A549 (cell line): ENCODE data around the gene RRH. TPM values are rescaled to one million over a fixed set of nuclear protein-coding genes. Genes with fewer than 3 reads are reported as not detected.
"Not testable (repeated sequence)": the region's sequence is repeated elsewhere in the genome, so short reads cannot be mapped to it uniquely, and the experiment has no call there.

Experiments
- ATAC-seq, 2 experiments: fragments of 200-7000 bp in 1 of 2; fragments of >200 bp in 1 of 2; cut with Nextera tagmentation in 1 of 2; cut with Tn5 transposase in 1 of 2; 3 replicates each; pipeline versions ENCODE4 v1.8.0 to v1.9.1; 2018 to 2020; ENCODE audit warnings: mild to moderate bottlenecking in 1 of 2, moderate library complexity in 1 of 2
- CTCF ChIA-PET: fragments of 300-600 bp; sonication (Branson Sonifier 250); formaldehyde crosslinking; extraction: SDS; loops from one replicate; lab custom pipeline; 2021; ENCODE audit warnings: antibody characterized with exemption, inconsistent platforms; lab: Yijun Ruan, JAX
- POLR2A ChIA-PET: fragments of 350-600 bp; formaldehyde crosslinking; extraction: SDS; loops from one replicate; lab custom pipeline; 2021; ENCODE audit warnings: antibody characterized with exemption, inconsistent platforms; lab: Yijun Ruan, JAX
- DNase-seq, 2 experiments: peaks; one replicate each; pipeline versions ENCODE4 v3.0.0 to v3.0.0-alpha.2; 2011 to 2016; ENCODE audit warnings: low read depth in 1 of 2, low spot score in 1 of 2
- FAIRE-seq: peaks from 2 replicates; lab custom pipeline; 2011; peaks lifted over from hg19 to GRCh38; lab: Jason Lieb, UNC
- H3K27ac ChIP-seq, 2 experiments: fragments of >200 bp; sonication (Bioruptor Twin); formaldehyde crosslinking; 3 replicates each; pipeline ENCODE4 v1.5.1; 2016 to 2017
- H3K4me1 ChIP-seq: fragments of >200 bp; sonication (Bioruptor Twin); formaldehyde crosslinking; 3 replicates; pipeline ENCODE4 v1.6.1; 2016
- H3K4me2 ChIP-seq: fragments of >200 bp; sonication (Bioruptor Twin); formaldehyde crosslinking; 3 replicates; pipeline ENCODE4 v1.6.1; 2016
- H3K4me3 ChIP-seq: fragments of >200 bp; sonication (Bioruptor Twin); formaldehyde crosslinking; 3 replicates; pipeline ENCODE4 v1.5.1; 2016
- H3K9me3 ChIP-seq: fragments of >200 bp; sonication (Bioruptor Twin); formaldehyde crosslinking; 3 replicates; pipeline ENCODE4 v1.6.1; 2016
- CBX8 ChIP-seq: fragments of 200-600 bp; sonication (generic); IDR thresholded peaks from 2 replicates; pipeline ENCODE4 v1.6.1; 2016
- CHD2 ChIP-seq: fragments of 150-350 bp; IDR thresholded peaks from 2 replicates; pipeline ENCODE4 v1.6.1; 2014; ENCODE audit warnings: low read length; ENCODE audit not compliant: partially characterized antibody
- E2F6 ChIP-seq: IDR thresholded peaks from 2 replicates; pipeline ENCODE4 v1.6.1; 2012; ENCODE audit warnings: low read depth, borderline replicate concordance
- EHF ChIP-seq: fragments of 250-450 bp; sonication (Bioruptor Pico); IDR thresholded peaks from 2 replicates; pipeline ENCODE4 v1.5.0; 2020; ENCODE audit warnings: mild to moderate bottlenecking
- ELK1 ChIP-seq: fragments of 150-350 bp; IDR thresholded peaks from 2 replicates; pipeline ENCODE4 v1.6.1; 2014; ENCODE audit warnings: low read depth, mild to moderate bottlenecking, low read length
- EP300 ChIP-seq, 2 experiments: fragments of >200 bp; sonication (Bioruptor Twin); formaldehyde crosslinking; IDR thresholded peaks; 2 replicates in 1 of 2; 3 replicates in 1 of 2; pipeline ENCODE4 v1.6.1; 2016 to 2017
- FOSB ChIP-seq: fragments of 250-450 bp; sonication (Bioruptor Pico); IDR thresholded peaks from 2 replicates; pipeline ENCODE4 v1.5.0; 2020; ENCODE audit warnings: mild to moderate bottlenecking, moderate library complexity
- FOSL2 ChIP-seq, 2 experiments: fragments of 450-650 bp in 1 of 2; fragments of >200 bp in 1 of 2; sonication (Bioruptor Twin) in 1 of 2; formaldehyde crosslinking; IDR thresholded peaks; 2 replicates each; pipeline versions ENCODE4 v1.5.0 to v1.6.1; 2016 to 2020; ENCODE audit warnings: mild to moderate bottlenecking in 1 of 2, moderate library complexity in 1 of 2
- GATA3 ChIP-seq: IDR thresholded peaks from 2 replicates; pipeline ENCODE4 v1.6.1; 2012; ENCODE audit warnings: borderline replicate concordance
- HDAC2 ChIP-seq: fragments of 200-600 bp; sonication (generic); IDR thresholded peaks from 2 replicates; pipeline ENCODE4 v1.6.1; 2016
- HMGXB4 ChIP-seq: fragments of 250-450 bp; sonication (Bioruptor Pico); IDR thresholded peaks from 2 replicates; pipeline ENCODE4 v1.5.0; 2021; ENCODE audit warnings: mild to moderate bottlenecking, moderate library complexity, borderline replicate concordance
- JUN ChIP-seq, 2 experiments: fragments of >200 bp; sonication (Bioruptor Twin); formaldehyde crosslinking; IDR thresholded peaks; 2 replicates in 1 of 2; 3 replicates in 1 of 2; pipeline ENCODE4 v1.6.1; 2016 to 2017
- KDM5A ChIP-seq: fragments of 200-600 bp; sonication (generic); IDR thresholded peaks from 2 replicates; pipeline ENCODE4 v1.6.1; 2016; ENCODE audit warnings: antibody characterized with exemption, mild to moderate bottlenecking
- MAX ChIP-seq: IDR thresholded peaks from 2 replicates; pipeline ENCODE4 v1.6.1; 2012
- MAZ ChIP-seq: fragments of 150-350 bp; IDR thresholded peaks from 2 replicates; pipeline ENCODE4 v1.6.1; 2014; ENCODE audit warnings: antibody characterized with exemption, low read depth, low read length, borderline replicate concordance
- NFE2L2 ChIP-seq: fragments of 150-350 bp; conservative IDR thresholded peaks from 2 replicates; pipeline ENCODE4 v1.6.1; 2014; ENCODE audit warnings: low read length
- RARB ChIP-seq: fragments of 250-450 bp; sonication (Bioruptor Pico); IDR thresholded peaks from 2 replicates; pipeline ENCODE4 v1.8.0; 2021; ENCODE audit warnings: mild to moderate bottlenecking, moderate library complexity
- REST ChIP-seq: fragments of 200-600 bp; sonication (generic); IDR thresholded peaks from 2 replicates; pipeline ENCODE4 v1.6.1; 2016; ENCODE audit warnings: antibody characterized with exemption, mild to moderate bottlenecking, moderate library complexity
- SMC3 ChIP-seq: fragments of >200 bp; sonication (Bioruptor Twin); formaldehyde crosslinking; IDR thresholded peaks from 3 replicates; pipeline ENCODE4 v1.6.1; 2018; ENCODE audit warnings: inconsistent platforms
- TP53 ChIP-seq: fragments of 250-450 bp; sonication (Bioruptor Pico); IDR thresholded peaks from 2 replicates; pipeline ENCODE4 v1.5.0; 2021; ENCODE audit warnings: mild to moderate bottlenecking, moderate library complexity
- USF2 ChIP-seq: fragments of 450-650 bp; IDR thresholded peaks from 2 replicates; pipeline ENCODE4 v1.6.1; 2014; ENCODE audit warnings: antibody characterized with exemption
- ZC3H11A ChIP-seq: fragments of 450-650 bp; IDR thresholded peaks from 2 replicates; pipeline ENCODE4 v1.6.1; 2014; ENCODE audit warnings: antibody characterized with exemption, mild to moderate bottlenecking
- ZSCAN20 ChIP-seq: fragments of 250-450 bp; sonication (Bioruptor Pico); IDR thresholded peaks from 2 replicates; pipeline ENCODE4 v1.8.0; 2022; ENCODE audit warnings: mild to moderate bottlenecking, moderate library complexity
- WGBS: methylation state at CpG from one replicate; pipeline ENCODE4 v1.1.6; 2017; ENCODE audit errors: missing lambda C conversion rate; 5-methylcytosine and 5-hydroxymethylcytosine counted together
- polyA minus RNA-seq: library from RNA; depleted of rRNA, polyadenylated mRNA; stranded (reverse); fragments of >200 nt; gene quantifications from 2 replicates; pipeline ENCODE4 v1.2.3, GENCODE V29; 2011; rRNA and poly(A)+ RNA removed
- polyA plus RNA-seq, 4 experiments: library from polyadenylated mRNA; depleted of rRNA in 3 of 4; stranded (reverse); fragments of >200 nt; fragmentation: RNase III in 1 of 4; extraction: RNeasy Plus Mini Kit Qiagen cat#74134 plus additional on column Dnase treatment in 1 of 4; gene quantifications; 2 replicates in 3 of 4; 3 replicates in 1 of 4; pipeline ENCODE4 v1.2.3, GENCODE V29; 2011 to 2017

RRH gene
- polyA plus RNA-seq (2011; rRNA removed) (0.10 and 0.16 TPM in 2 replicates), polyA plus RNA-seq (2017; fragmentation: RNase III; extraction: RNeasy Plus Mini Kit Qiagen cat#74134 plus additional on column Dnase treatment) (0.10 to 0.18 TPM (median 0.12 TPM) in 3 replicates), polyA minus RNA-seq (not detected in 2 replicates)
- polyA plus RNA-seq (2012; cell fraction: cytosol; rRNA removed): 0.05 and 0.06 TPM in 2 replicates
- 0.06 TPM in 1 of 2 replicates, not detected in the other for polyA plus RNA-seq (2012; cell fraction: nucleus; rRNA removed)

GRCh38 chr4:109827672-109828071 is at the start of gene RRH:
Gene RRH, plus strand, starts transcription at chr4:109827972. Its CDS starts 56 bp downstream, at chr4:109828028.
- CTCF ChIA-PET: interaction anchor here (0.7 to 3.4 kb wide), 5 partner anchors 9 to 403 kb away, joined by 3 to 9 read pairs (median 5); partner anchors contain the start of gene SEC24B
- Histone ChIP-seq H3K27ac (no peak within 1 kb of the TSS), H3K4me3 (no peak within 1 kb of the TSS), H3K4me2 (no peak within 1 kb of the TSS), H3K9me3 (no peaks in the 10 kb centered on the region), H3K4me1 (no peaks in the 10 kb centered on the region)
- WGBS: 92% methylated on average over 2 of the region's 2 CpGs
- FAIRE-seq (no peak), DNase-seq (no peak), ATAC-seq (no peak)
- TF ChIP-seq EHF (CRISPR knock-in tag): no peak
- no peak for TF ChIP-seq RARB
- no peak for TF ChIP-seq ZSCAN20 (CRISPR knock-in tag)
- no peak for TF ChIP-seq GATA3
- no peak for TF ChIP-seq MAX
- no peak for TF ChIP-seq MAZ
- TF ChIP-seq TP53: no peak
- no peak for TF ChIP-seq KDM5A
- TF ChIP-seq EP300 (IDR thresholded peaks at IDR 0.05): no peak
- TF ChIP-seq HMGXB4 (CRISPR knock-in tag): no peak
- no peak for TF ChIP-seq CBX8
- no peak for TF ChIP-seq SMC3
- no peak for TF ChIP-seq NFE2L2
- no peak for TF ChIP-seq HDAC2
- TF ChIP-seq CHD2: no peak
- POLR2A ChIA-PET: no interaction called here

GRCh38 chr4:109782092-109782491 is 45.7 kb upstream of the RRH start:
- POLR2A ChIA-PET, FAIRE-seq, H3K9me3 ChIP-seq: not testable (repeated sequence)

GRCh38 chr4:109786846-109787245 is 40.9 kb upstream of the RRH start:
- POLR2A ChIA-PET: no interaction called here
- DNase-seq (no peak), FAIRE-seq (no peak), ATAC-seq (no peak)
- H3K4me1 ChIP-seq: no peaks in the 10 kb centered on the region
- H3K4me3 ChIP-seq: no peak overlapping the region
- H3K4me2 ChIP-seq: no peak overlapping the region
- 86% methylated on average over 1 of the region's 1 CpG for WGBS
- H3K9me3 ChIP-seq: no peaks in the 10 kb centered on the region; the same call in 2 of the 3 replicates
- no peak for TF ChIP-seq FOSL2 (IDR thresholded peaks at IDR 0.05)
- no peak for TF ChIP-seq FOSL2 (CRISPR knock-in tag; IDR thresholded peaks at IDR 0.05)
- TF ChIP-seq ZC3H11A: no peak
- no peak for TF ChIP-seq USF2
- no peak for TF ChIP-seq JUN (IDR thresholded peaks at IDR 0.05)
- no peak for TF ChIP-seq REST
- TF ChIP-seq ELK1: no peak
- no peak for TF ChIP-seq FOSB (CRISPR knock-in tag)
- TF ChIP-seq E2F6: no peak
- CTCF ChIA-PET: no interaction called here
- H3K27ac ChIP-seq: no peak overlapping the region

More at GRCh38 chr4:109782092-109782491, 45.7 kb upstream of the RRH start:
- H3K4me1 ChIP-seq, H3K27ac ChIP-seq, H3K4me3 ChIP-seq, CTCF ChIA-PET, H3K4me2 ChIP-seq, DNase-seq, ATAC-seq: not testable (repeated sequence)
- 11% methylated on average over 2 of the region's 2 CpGs for WGBS
